Cardiac fibroblast (primary cell): ENCODE results near the gene FAF1.
"Not testable (repeated sequence)": the region's sequence is repeated elsewhere in the genome, so short reads cannot be mapped to it uniquely, and the experiment has no call there.

ENCODE experiments used
- DNase-seq, 2 donors: peaks; one replicate each; pipeline versions ENCODE4 v3.0.0 to v3.0.0-alpha.2; 2010; ENCODE audit warnings: low read depth in 2 of 2
- H3K4me3 ChIP-seq, 2 donors: replicated peaks in 1 of 2; 1 replicate in 1 of 2; 2 replicates in 1 of 2; pipeline ENCODE4 v1.5.1; 2011; ENCODE audit warnings: low read depth in 2 of 2, low read length in 2 of 2, mild to moderate bottlenecking in 2 of 2, moderate library complexity in 1 of 2
- TF ChIP-seq, protein P1 (sequence below): IDR thresholded peaks from one replicate; pipeline ENCODE4 v1.5.1; 2011; ENCODE audit warnings: low read depth, mild to moderate bottlenecking, low read length, inconsistent platforms

The FAF1 gene

DNA sequence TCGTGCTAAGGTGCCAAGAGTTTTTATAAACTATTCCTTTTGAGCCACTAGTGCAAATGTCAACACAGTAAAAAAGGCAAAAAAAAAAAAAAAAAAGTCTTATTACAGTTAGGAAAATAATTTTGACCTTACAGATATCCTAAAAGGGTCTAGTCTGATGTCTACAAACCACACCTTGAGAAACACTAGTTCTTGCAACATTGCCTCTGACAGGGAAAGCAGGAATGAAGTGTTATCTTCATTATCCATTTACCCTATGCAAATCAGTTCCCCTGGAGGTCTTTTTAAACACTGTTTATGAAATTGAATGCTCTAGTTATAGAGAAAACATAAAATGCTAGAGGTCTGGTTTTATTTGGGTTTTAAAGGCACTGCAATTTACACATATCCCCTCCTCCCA, 421.6 kb downstream of the FAF1 start:
- H3K4me3 ChIP-seq = no peak overlapping the region
- DNase-seq = peak in 1 of 2 donors; percentile 7
- TF ChIP-seq, protein P1, sequence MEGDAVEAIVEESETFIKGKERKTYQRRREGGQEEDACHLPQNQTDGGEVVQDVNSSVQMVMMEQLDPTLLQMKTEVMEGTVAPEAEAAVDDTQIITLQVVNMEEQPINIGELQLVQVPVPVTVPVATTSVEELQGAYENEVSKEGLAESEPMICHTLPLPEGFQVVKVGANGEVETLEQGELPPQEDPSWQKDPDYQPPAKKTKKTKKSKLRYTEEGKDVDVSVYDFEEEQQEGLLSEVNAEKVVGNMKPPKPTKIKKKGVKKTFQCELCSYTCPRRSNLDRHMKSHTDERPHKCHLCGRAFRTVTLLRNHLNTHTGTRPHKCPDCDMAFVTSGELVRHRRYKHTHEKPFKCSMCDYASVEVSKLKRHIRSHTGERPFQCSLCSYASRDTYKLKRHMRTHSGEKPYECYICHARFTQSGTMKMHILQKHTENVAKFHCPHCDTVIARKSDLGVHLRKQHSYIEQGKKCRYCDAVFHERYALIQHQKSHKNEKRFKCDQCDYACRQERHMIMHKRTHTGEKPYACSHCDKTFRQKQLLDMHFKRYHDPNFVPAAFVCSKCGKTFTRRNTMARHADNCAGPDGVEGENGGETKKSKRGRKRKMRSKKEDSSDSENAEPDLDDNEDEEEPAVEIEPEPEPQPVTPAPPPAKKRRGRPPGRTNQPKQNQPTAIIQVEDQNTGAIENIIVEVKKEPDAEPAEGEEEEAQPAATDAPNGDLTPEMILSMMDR = no peak

DNA sequence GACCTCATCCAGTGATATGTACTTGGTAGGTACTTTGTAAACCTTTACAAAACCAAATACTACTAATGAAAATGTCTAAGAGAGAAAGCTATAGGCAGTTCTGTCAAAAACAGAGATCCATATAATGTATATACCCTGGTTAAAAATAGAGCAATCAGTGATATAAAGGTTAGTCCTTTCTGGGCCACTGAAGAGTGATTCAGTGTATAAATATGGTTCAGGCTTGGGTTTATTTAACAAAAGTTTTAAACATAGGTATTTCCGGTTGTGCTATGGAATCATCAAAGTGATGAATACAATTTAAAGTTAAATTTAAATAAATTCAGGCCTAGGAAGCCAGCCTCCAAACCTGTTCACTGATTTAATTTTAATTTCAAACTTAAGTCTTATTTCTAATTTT, 428.5 kb downstream of the FAF1 start:
- TF ChIP-seq, protein P1 = no peak
- peak in 1 of 2 donors; percentile 19 for DNase-seq
- H3K4me3 ChIP-seq = no peak overlapping the region

DNA sequence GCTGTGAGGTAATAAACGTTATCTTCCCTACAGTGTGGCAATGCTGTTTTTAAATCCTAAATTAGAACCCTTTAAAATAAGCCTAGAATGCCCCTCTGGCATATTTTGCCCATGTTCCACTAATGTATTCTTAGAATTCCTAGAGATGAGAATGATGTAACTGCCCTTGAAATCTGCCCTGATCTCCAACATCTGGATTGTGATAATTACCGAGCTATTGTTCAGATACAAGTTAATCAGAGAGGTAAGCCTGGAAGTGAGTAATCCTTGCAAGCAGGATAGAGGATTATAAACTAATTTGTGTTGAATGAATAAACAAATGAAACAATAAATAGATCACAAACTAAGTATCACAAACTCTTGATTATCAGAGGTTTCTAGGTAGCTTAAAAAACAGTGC, 429.0 kb downstream of the FAF1 start:
- DNase-seq = peak; percentile 12 to 15

DNA sequence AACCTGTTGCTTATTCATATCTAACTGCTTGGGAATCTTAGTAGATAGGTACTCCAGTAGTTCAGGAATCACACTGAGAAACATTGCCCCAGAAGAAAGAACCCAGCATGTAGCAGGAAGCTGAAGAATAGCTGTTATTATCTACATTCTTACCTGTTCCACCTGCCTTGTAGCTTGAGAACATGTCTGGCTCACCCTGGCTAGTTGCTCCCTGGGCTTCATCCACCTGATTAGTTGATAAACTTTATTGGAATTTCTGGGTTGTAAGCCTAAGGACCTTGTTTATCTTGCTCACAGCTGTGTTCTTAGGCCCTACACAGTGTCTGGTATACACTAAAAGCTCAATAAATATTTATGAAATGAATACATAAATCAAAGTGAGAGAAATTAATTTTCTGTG, 430.6 kb downstream of the FAF1 start:
- no peak overlapping the region for H3K4me3 ChIP-seq
- no peak for DNase-seq
- TF ChIP-seq, protein P1 = no peak

More for the DNA sequence above, 429.0 kb downstream of the FAF1 start:
- TF ChIP-seq, protein P1 = no peak
- H3K4me3 ChIP-seq = no peak overlapping the region

DNA sequence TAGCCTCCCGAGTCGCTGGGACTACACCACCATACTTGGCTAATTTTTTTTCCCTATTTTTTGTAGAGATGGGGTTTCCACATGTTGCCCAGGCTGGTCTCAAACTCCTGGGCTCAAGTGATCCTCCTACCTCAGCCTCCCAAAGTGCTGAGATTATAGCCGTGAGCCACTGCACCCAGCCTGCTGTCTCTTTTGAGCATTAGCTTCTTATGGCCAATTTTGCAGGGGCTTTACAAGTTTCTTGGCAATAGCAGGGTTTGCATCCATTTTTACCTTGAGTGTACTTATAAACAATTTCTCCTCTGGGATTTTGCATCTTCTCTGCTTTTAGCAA, 432.1 kb downstream of the FAF1 start:
- not testable (repeated sequence) for DNase-seq, H3K4me3 ChIP-seq

DNA sequence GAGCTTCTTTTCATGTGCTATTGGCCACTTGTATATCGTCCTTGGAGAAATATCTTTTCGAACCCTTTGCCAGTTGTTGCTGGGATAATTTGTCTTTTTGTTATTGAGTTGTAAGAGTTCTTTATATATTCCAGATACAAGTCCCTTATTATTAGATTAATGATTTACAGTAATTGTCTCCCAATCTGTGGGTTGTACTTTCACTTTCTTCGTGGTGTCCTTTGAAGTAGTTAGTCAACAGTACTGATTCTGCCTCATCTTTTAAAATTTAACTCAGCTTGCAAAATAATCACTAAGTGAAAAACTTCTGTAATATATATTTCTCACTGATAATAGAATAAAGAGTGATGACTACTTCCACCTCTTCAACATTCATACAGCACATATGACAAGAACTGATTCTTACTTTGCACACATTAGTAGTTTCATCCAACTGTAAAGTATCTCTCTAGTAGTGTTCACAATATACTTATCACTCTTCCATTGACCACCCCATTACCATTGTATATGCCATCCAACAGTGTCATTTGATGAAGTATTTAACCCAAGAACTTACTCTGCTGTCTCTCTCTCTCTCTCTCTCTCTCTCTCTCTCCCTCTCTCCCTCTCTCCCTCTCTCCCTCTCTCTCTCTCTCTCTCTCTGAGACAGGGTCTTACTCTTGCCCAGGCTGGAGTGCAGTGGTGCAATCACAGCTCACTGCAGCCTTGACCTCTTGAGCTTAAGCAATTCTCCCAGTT, 432.6 kb downstream of the FAF1 start:
- H3K4me3 ChIP-seq = no peak overlapping the region
- TF ChIP-seq, protein P1 = no peak
- no peak for DNase-seq

DNA sequence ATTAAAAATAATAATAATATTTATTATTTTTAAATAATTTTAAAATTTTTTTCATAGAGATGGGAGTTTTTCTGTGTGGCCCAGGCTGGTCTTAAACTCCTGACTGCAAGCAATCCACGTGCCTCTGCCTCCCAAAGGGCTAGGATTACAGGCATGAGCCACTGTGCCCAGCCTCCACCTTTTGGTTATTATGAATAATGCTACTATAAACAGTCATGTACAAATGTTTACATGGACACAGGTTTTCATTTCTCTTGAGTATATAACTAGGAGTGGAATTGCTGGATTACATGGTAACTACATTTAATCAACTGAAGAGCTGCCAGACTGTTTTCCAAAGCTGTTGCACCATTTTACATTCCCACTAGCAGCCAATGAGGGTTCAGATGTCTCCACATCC, 433.6 kb downstream of the FAF1 start:
- no peak for DNase-seq
- H3K4me3 ChIP-seq = no peak overlapping the region
- TF ChIP-seq, protein P1 = no peak
